SW480 (cell line): ENCODE results near the gene NOX4.
A peak's percentile ranks its signal among the peaks of the same experiment; 100 is the strongest.
"Not testable (repeated sequence)": the region's sequence is repeated elsewhere in the genome, so short reads cannot be mapped to it uniquely, and the experiment has no call there.

Experiments
- DNase-seq: peaks from one replicate; pipeline ENCODE4 v3.0.0-alpha.2; 2016; ENCODE audit warnings: low spot score

The NOX4 gene

DNA sequence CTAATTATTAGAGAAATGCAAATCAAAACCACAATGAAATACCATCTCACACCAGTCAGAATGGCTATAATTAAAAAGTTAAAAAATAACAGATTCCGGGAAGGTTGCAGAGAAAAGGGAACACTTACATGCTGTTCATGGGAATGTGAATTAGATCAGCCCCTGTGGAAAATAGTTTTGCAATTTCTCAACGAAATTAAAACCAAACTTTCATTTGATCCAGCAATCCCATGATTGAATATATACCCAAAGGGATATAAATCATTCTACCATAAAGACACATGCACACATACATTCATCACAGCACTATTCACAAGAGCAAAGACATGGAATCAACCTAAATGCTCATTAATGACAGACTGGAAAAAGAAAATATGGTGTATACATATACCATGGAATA lies 32.5 kb downstream of the NOX4 start:
- DNase-seq: no peak

DNA sequence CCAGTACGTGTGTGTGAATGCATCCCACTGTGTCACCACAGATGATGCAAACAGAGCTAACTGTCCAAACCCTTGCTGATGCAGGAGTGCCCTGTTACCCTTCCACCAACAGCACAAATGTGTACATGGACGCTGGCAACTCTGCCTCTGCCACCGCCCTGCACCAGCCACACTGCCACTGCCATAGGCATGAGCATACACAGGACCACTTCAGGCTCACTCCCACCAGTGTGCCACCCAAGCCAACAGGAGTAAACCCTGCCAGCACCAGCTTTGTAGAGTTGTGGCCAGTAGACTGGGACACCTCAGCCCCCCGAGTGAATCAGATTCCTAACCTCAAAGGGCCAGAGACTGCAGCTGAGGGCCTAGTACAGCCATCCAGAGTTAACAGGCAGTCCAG lies 34.0 kb downstream of the NOX4 start:
- DNase-seq: no peak

DNA sequence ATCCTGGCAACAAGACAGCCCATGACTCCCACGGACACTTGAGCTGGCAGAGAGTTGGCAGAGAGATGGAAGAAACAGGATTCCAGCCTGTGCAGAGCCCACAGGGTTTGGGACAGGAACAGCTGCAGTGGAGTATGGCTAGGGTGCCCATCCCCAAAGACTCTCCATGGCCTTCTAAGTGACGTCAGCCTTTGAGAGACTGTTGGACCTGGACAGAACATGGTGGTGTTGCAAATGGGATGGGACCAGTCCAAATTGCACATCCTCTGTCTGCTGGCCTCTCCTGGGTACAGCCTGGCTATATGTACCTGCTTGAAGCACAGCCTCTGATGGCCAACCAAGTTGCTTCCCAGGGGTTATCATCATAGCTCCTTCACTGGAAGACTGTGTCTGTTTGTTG lies 34.5 kb downstream of the NOX4 start:
- no peak for DNase-seq

DNA sequence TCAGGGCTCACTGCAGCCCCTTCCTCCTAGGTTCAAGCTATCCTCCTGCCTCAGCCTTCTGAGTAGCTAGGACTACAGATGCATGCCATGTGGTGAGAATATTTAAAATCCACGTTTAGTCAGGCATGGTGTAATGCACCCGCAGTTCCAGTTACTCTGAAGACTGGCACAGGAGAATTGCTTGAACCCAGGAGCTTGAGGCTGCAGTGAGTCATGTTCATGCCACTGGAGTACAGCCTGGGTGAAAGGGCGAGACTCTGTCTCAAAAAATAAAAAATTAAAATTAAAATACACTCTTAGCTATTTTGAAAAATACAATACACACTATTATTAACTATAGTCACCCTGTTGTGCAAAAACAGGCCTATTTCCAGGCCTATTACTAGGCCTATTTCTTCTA lies 38.4 kb downstream of the NOX4 start:
- DNase-seq: no peak

DNA sequence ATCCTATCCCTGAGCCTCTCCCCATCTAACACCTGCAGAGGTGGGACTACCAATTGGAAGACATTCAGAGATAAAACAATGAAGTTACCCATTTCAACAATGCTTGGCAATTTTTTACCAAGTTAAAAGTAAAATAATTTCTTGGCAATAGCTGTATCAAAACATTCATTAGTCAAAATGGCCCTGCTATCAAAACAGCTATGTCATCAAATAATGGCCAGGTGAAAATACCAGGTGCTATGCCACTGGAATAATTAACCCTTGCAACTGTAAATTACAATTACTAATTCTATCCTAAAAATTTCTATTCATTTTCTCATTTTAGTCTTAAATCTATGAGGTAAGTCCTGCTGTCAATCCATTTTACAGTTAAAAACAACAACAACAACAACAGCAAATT lies 43.3 kb downstream of the NOX4 start:
- no peak for DNase-seq

DNA sequence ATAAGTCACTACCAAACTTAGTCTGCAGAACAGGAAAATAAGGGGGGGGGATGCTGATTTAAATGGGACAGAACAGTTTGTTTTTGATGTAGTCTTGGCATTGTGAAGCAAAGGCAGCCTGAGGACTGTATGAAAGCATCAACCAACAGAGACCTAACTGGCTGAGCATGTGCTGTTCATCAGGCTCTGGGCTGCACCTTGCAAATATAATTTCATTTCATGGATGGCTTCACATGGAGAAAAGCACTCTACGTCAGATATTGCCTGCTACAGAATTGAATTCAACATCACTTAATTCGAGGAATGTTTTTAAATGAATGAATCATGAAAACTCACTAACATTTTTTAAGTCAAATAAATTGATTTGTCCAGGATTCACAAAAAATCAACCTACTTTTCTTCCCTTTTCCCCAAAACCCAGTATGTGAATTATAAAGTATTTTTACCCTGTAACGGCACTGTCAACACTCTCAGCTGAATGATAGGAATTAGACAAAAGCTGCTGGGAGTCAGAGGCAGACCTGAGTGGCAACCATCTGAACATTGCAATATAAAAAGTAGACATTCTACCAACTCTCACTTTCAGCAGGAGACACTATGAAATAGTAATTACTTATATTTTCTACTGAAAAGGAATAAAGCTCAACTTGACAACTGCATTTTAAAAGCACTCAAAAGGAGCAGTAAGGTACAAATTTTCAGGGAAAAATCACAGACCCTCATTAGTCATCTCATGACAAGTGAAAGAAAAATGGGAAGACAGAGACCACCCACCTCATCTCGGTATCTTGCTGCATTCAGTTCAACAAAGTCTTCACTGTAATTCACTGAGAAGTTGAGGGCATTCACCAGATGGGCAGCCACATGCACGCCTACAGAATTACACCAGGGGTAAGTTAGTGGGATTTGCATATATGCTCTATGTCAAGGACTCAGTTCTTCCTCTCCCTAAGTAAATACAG lies 47.5 kb downstream of the NOX4 start:
- no peak for DNase-seq

DNA sequence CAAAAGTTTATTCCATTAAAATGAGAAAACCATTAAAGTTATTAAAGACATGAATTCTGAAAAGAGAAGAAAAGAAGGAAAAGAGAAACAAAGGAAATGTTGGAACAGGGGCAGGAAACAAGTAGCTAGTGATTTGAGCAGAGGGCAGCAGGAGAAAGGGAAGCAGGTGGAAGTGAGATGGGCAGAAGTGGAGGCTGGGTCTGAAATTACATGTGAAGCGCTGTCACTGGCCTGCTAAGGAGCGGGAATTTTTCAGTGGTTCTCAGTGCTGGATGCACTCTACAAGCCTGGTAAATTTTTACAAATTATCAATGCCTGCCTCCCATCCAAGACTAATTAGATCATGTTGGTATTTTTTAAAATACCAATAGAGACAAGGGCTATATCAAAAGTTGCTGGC lies 48.4 kb downstream of the NOX4 start:
- no peak for DNase-seq

DNA sequence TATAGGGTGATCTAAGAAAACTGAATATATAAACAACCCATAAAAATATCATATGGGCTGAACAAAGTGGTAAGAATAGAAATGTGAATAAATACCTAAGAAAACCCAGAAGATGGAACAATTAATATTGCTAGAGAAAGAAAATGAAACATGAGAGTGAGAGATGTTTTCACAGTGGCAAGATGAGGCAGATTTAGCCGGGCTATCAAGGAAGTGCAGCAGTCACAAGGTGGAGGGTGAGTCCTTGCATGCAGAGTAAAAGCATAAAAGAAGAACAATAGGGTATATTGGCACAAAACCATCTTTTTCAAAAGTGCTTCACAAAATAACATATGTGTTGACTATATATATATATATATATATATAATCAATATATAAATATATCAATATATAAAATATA lies 49.6 kb downstream of the NOX4 start:
- DNase-seq: no peak

DNA sequence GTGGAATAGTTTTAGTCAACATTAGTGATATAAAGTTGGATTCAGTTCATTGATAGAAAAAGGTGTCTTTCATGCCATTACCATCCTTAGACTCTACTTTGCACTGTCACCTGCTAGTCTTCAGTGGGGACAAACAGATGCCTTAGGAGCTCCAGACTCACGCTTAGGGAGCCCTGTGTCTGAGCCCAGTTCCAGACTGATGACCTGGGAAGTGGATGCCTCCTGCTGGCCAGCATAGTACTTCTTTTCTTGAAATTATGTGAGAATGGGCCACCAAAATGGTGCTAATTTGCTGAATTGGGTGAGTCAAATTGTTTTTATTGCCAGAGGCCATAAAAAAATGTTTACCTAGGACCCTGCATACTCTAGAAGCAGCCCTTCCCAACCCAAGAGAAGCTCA lies 53.9 kb downstream of the NOX4 start:
- no peak for DNase-seq

DNA sequence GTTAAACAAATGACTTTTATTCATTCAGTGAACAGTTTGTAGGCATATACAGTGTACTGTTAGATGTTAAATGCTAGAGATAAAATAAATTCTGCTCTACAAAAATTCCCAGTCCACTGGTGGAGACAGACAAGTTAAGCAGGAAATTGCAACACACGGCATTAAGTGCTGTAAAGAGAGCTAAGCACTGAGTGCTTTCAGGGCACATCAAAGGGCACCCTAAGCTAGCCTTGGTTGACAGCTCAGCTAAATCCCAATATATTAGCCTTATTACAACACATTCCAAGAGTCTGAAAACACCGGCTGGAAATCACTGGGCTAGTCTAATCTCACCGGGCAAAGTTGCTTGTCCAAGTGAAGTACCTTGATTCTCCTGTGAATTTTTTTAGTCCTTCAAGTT lies 55.1 kb downstream of the NOX4 start:
- peak; percentile 5 for DNase-seq

DNA sequence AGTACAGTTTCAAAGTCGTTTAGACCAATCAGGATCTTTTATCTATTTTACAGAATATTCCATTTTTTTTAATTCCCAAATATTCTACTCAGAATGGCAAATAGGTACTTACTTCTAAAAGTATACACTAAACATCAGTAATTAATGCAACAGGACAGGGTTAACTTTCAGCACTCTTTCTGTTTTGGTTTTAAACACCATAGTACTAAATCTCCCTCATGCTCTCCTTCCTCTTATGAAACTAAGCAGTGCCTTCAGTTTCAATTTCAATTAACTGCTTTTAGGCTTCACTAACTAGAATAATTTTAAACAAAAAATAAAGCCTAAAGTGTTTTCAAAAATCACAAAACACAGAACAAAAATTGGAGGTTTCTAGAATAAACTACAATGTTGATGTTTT lies 57.9 kb downstream of the NOX4 start:
- no peak for DNase-seq

DNA sequence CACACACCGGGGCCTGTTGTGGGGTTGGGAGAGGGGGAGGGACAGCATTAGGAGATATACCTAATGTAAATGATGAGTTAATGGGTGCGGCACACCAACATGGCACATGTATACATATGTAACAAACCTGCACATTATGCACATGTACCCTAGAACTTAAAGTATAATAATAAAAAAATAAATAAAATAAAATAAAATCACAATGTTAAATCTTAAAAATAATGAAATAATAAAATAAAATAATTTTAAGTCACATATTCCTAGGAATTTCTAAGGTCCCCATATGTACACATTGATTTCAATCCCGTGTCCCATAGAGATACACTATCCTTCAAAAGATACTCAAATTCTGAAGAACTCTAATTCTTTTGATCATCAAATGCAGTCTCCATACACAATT lies 59.0 kb downstream of the NOX4 start:
- not testable (repeated sequence) for DNase-seq

DNA sequence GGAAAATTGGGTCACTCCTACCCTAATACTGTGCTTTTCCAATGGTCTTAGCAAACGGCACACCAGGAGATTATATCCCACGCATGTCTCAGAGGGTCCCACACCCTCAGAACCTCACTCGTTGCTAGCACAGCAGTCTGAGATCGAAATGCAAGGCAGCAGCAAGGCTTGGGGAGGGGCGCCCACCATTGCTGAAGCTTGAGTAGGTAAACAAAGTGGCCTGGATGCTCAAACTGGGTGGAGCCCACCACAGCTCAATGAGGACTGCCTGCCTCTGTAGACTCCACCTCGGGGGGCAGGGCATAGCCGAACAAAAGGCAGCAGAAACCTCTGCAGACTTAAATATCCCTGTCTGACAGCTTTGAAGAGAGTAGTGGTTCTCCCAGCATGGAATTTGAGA lies 64.7 kb downstream of the NOX4 start:
- not testable (repeated sequence) for DNase-seq

DNA sequence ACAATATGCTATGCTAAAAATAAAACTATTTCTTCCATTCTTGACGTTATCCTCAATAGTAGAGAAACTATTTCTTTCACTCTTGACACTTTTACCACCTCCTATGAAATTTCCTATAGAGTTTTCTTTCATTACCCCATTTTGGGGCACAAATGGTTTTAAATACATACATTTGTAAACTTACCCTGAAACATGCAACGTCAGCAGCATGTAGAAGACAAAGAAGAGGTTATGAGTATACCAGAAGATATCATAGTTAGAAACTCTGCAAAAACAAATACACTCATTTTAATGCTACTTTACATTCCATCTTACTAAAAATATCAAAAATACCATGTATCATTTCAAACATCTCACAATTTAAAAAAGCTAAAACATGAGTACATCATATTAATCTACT lies 69.5 kb downstream of the NOX4 start:
- DNase-seq: no peak

DNA sequence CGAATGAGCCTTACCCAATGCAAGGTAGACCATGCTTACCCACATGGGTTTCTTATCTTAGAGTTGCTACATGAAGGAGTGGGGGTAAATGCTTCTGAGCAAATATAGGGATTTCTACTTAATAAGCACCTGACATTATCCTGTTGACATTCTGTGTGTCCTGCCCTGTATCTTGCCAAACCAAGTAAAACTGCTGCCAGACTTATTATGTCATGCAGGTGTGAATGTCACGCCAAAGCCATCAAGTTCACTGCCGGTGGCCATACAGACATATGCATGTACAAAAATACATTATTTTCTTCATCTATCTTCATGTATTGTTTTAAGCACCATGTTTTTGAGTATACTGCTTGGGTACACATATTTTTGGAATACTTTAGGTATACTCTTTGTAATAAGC lies 70.2 kb downstream of the NOX4 start:
- no peak for DNase-seq

DNA sequence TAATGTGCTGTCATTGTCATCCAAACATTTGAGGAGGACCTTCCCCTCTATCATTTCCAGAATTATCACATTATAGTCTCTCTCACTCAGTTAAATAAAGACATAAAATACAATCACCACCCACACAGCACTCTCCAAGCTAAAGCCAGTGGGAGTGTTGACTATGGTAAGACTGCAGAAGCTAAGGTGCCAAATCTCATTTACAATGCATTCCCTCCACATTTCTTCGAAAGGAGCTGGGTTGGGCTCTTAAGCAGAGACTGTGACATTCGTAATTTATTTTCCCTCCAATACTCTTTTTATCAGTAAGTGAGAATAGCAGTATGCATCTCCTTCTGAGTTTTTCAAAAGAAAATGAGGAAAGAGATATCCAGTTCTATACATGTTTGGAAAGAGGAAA lies 74.2 kb downstream of the NOX4 start:
- DNase-seq: no peak

DNA sequence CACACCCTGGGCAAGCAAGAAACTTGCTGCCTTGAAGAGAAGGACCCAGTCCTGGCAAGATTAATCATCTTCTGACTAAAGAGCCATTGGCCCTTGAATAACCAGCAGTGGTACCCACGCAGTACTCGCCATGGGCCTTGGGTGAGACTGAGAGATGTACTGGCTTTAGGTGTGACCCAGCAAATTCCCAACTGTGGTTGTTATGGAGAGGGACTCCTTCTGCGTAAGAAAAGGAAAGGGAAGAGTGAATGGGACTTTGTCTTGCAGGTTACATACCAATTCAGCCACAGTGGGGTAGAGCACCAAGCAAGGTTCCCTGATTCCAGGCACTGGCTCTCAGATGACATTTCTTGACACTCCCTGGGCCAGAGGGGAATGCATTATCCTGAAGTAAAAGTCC lies 80.1 kb downstream of the NOX4 start:
- not testable (repeated sequence) for DNase-seq

DNA sequence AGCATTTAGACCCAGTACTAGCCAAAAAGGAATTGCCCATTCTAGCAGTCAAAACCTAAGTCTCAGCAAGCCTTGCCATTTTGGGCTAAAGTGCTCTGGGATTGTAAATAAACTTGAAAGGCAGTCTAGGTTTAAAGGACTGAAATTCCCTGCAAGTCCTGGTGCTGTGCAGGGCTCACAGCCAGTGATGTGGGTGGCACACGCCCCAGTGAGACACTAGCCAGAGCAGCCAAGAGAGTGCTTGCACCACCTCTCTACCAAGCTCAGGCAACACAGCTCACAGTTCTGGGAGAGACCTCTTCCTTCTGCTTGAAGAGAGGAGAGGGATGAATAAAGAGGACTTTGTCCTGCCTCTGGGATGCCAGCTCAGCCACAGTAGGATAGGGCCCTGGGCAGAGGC lies 80.5 kb downstream of the NOX4 start:
- not testable (repeated sequence) for DNase-seq

DNA sequence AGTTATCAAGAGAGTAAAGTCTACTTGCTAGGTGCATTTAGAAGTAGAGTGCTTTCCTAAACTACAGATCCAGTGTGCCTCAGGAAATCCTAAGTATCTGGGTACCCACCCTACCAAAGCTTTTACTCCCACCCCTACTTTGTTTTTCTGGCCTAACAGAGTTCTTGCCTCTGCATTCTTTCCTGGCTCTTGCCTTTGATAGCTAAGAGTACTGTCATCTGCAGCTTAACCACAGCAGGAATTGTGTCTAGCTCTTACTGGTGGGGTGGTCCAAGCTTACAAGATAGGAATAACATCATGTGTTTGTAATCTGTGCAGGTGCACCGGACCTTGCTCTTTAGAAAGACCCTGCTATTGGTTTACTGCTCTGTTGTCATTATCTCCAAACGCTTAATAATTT lies 82.7 kb downstream of the NOX4 start:
- DNase-seq: not testable (repeated sequence)

DNA sequence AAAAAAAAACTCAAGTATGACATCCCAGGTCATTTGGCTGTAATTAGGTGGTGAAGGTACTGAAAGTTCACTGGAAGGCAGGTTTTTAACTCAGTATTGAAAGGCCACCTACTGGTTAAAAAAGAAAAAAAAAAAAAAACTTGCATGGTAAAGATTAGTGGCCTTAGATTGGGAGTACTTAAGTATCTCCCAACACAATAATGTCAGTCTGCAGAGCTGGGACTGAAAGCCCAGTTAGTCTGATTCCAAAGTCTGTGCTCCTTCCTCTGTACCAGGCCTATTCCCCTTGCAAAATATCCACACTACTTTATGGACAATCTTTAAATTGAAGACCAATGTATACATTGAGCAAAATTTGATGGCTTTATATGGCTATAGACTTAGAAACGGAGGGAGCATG lies 85.5 kb downstream of the NOX4 start:
- DNase-seq: no peak

DNA sequence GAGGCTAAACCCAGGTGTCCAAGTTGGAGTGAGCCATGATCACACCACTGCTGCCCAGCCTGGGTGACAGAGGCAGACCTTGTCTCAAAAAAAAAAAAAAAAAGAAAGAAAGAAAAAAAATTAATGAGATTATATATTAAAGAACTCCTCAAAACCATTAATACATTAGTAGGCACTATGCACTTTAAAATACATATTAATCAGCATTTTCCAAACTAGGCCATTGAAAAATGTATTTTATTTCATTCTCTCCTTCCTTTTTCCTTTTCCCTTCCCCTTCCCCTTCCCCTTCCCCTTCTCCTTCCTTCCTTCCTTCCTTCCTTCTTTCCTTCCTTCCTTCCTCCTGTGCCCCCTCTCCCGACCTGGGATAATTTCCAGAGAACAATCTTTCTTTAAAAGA lies 99.5 kb downstream of the NOX4 start:
- not testable (repeated sequence) for DNase-seq

DNA sequence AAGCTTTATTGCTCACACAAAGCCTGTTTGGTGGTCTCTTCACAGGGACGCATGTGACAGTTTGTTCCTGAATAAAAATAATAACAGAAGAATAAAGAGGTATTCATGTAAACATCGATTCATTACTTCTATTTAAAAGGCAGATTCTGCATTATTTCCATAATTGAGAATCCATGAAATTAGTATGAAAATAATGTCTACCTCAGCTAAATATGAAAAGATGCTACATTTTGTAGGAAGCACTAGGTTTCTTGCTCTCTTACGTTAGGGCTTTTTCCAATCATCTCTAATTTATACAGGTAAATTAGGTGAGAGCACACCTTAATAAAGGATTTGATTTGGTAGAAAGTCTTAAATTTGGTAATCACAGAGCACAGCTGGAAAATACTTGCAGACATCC lies 103.7 kb downstream of the NOX4 start:
- DNase-seq: not testable (repeated sequence)

DNA sequence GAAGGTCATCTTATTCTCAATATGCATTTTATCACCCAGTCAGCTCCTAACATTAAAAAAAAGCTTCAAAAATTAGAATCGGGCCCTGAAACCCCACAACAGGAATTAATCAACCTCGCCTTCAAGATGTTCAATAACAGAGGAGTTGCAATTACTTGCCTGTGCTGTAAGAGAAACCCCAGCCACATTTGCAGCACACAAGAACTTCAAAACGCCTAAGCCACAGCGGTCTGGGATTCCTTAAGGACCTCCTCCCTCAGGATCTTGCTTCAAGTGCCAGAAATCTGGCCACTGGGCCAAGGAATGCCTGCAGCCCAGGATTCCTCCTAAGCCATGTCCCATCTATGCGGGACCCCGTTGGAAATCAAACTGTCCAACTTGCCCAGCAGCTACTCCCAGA lies 108.2 kb downstream of the NOX4 start:
- DNase-seq: not testable (repeated sequence)

DNA sequence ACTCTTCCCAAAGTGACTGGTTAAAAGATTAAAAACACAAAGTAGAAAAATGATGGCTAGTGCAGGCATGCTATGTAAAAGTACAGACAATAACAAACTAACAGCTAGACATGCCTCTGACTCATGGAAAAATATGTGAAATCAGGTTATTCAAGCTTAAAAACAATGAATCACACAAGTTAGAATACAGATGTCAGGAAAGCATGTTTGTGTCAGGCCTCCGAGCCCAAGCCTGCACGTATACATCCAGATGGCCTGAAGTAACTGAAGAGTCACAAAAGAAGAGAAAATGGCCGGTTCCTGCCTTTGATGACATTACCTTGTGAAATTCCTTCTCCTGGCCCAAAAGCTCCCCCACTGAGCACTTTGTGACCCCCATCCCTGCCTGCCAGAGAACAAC lies 110.1 kb downstream of the NOX4 start:
- DNase-seq: no peak
